NCI-H2227 (cell line): Measurements from ENCODE around the gene XAF1.
"Not testable (repeated sequence)": the region's sequence is repeated elsewhere in the genome, so short reads cannot be mapped to it uniquely, and the experiment has no call there.

ENCODE experiments used
- DNase-seq: peaks from one replicate; lab custom pipeline; 2025; ENCODE audit not compliant: unreplicated experiment; lab: John Stamatoyannopoulos, UW

Gene XAF1

GRCh38 chr17:6753006-6753445 is 2.8 kb upstream of the XAF1 start:
- DNase-seq: no peak

- DNase-seq: no peak
Observed at GRCh38 chr17:6753546-6753945, 2.3 kb upstream of the XAF1 start.

- DNase-seq: no peak
Observed at GRCh38 chr17:6755281-6755680, 565 bp upstream of the XAF1 start.

- DNase-seq: no peak
Observed at GRCh38 chr17:6756425-6757031, 682 bp downstream of the XAF1 start.

- no peak for DNase-seq
Observed at GRCh38 chr17:6757747-6758146, 1.9 kb downstream of the XAF1 start.

- no peak for DNase-seq
Observed at GRCh38 chr17:6761779-6762178, 5.9 kb downstream of the XAF1 start.

- no peak for DNase-seq
Observed at GRCh38 chr17:6768447-6768846, 12.6 kb downstream of the XAF1 start.

GRCh38 chr17:6772016-6772415 is 16.2 kb downstream of the XAF1 start:
- no peak for DNase-seq

- not testable (repeated sequence) for DNase-seq
Observed at GRCh38 chr17:6774906-6775305, 19.1 kb downstream of the XAF1 start.

GRCh38 chr17:6775871-6776405 is 20.1 kb downstream of the XAF1 start, which contains the start of gene FBXO39:
Gene FBXO39 (plus strand): TSS chr17:6776215. CDS start chr17:6779869, 3,654 bp downstream.
- DNase-seq: no peak

- DNase-seq: no peak
Observed at GRCh38 chr17:6779411-6779810, 23.6 kb downstream of the XAF1 start.

GRCh38 chr17:6780001-6780400 is 24.2 kb downstream of the XAF1 start:
- DNase-seq: no peak

GRCh38 chr17:6780886-6781285 is 25.0 kb downstream of the XAF1 start:
- DNase-seq: no peak

- DNase-seq: no peak
Observed at GRCh38 chr17:6782244-6782643, 26.4 kb downstream of the XAF1 start.

- no peak for DNase-seq
Observed at GRCh38 chr17:6786618-6787017, 30.8 kb downstream of the XAF1 start.

- no peak for DNase-seq
Observed at GRCh38 chr17:6787081-6787693, 31.3 kb downstream of the XAF1 start.

GRCh38 chr17:6789146-6789545 is 33.3 kb downstream of the XAF1 start:
- no peak for DNase-seq

GRCh38 chr17:6793748-6794493 is 38.1 kb downstream of the XAF1 start:
- DNase-seq: no peak

- no peak for DNase-seq
Observed at GRCh38 chr17:6796017-6796886, 40.4 kb downstream of the XAF1 start.

- DNase-seq: no peak
Observed at GRCh38 chr17:6796887-6797490, 41.1 kb downstream of the XAF1 start.
